GM12891 (cell line): ENCODE data around the gene ZDHHC12.

Source experiments
- POLR2A ChIP-seq: IDR thresholded peaks from 2 replicates; pipeline ENCODE4 v1.6.1; 2011; ENCODE audit warnings: low read depth, low read length, control low read depth
- POLR2AphosphoS5 ChIP-seq: IDR thresholded peaks from 2 replicates; pipeline ENCODE4 v1.6.1; 2011; ENCODE audit warnings: low read depth, low read length, control low read depth
- SPI1 ChIP-seq: IDR thresholded peaks from 2 replicates; pipeline ENCODE4 v1.6.1; 2011; ENCODE audit warnings: low read depth, low read length, control low read depth
- TAF1 ChIP-seq: IDR thresholded peaks from 2 replicates; pipeline ENCODE4 v1.6.1; 2011; ENCODE audit warnings: low read depth, low read length, control low read depth

DNA sequence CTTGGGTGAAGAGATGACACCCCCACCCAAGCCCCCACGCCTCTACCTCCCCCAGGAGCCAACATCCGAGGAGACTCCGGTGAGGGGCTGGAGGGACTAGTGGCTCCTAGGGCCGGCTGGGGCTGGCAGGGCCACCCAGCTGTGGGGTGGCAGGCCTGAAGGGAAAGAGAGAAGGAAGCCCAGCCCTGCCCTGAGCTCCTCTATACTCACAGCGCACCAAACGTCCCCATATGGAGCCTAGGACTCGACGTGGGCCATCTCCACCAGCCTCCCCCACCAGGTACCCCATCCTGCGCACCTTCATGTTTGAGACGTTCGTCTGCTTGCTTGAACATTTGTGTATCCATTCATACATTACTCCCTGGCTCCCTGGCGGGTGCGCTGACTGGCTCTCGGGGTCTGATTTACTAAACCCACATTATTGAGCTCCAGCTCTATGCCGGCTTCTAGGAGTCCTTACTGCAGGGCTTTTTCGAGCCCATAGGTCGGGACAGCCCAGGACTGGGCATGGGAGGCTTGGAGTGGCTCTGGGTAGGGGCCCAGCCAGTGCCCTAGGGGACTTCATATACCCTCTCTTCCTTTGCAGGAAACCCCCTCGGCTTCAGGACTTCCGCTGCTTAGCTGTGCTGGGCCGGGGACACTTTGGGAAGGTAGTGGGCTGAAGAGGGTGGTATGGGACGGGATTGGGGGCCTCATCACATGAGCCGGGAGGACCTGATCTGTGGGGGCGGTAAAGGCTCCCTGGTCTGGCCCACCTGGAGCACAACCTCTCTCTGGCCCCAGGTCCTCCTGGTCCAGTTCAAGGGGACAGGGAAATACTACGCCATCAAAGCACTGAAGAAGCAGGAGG is 9.1 kb downstream of the ZDHHC12 start:
- TF ChIP-seq SPI1: no peak
- no peak for TF ChIP-seq POLR2AphosphoS5
- TF ChIP-seq POLR2A: no peak
- TF ChIP-seq TAF1: no peak
